NCI-H146 (cell line): Measurements from ENCODE around the gene F10.
"Not testable (repeated sequence)": the region's sequence is repeated elsewhere in the genome, so short reads cannot be mapped to it uniquely, and the experiment has no call there.

ENCODE experiments used
- DNase-seq: peaks from one replicate; lab custom pipeline; 2025; lab: John Stamatoyannopoulos, UW

Gene F10

GRCh38 chr13:113102302-113102701, 20.3 kb upstream of the F10 start:
- DNase-seq: not testable (repeated sequence)

GRCh38 chr13:113102727-113103126, 19.9 kb upstream of the F10 start:
- no peak for DNase-seq

GRCh38 chr13:113103646-113104045, 19.0 kb upstream of the F10 start:
- no peak for DNase-seq

GRCh38 chr13:113105032-113105920, 17.3 kb upstream of the F10 start, which contains the start of gene F7:
F7 (plus strand) TSS chr13:113105791; CDS start chr13:113105842, 51 bp downstream.
- peak; percentile 85 for DNase-seq

GRCh38 chr13:113105921-113106452, 16.6 kb upstream of the F10 start:
- no peak for DNase-seq

- no peak for DNase-seq
Observed at GRCh38 chr13:113106711-113107351, 15.8 kb upstream of the F10 start.

- DNase-seq: not testable (repeated sequence)
Observed at GRCh38 chr13:113108521-113108920, 14.1 kb upstream of the F10 start.

GRCh38 chr13:113109151-113110047, 13.2 kb upstream of the F10 start:
- DNase-seq: peak; percentile 51

- DNase-seq: peak; percentile 69
Observed at GRCh38 chr13:113110048-113110851, 12.3 kb upstream of the F10 start.

- no peak for DNase-seq
Observed at GRCh38 chr13:113110852-113111315, 11.7 kb upstream of the F10 start.

GRCh38 chr13:113111821-113112220, 10.8 kb upstream of the F10 start:
- DNase-seq: not testable (repeated sequence)

- not testable (repeated sequence) for DNase-seq
Observed at GRCh38 chr13:113112475-113112874, 10.1 kb upstream of the F10 start.

GRCh38 chr13:113112893-113113845, 9.4 kb upstream of the F10 start:
- DNase-seq: no peak

- DNase-seq: no peak
Observed at GRCh38 chr13:113113846-113114271, 8.7 kb upstream of the F10 start.

- DNase-seq: no peak
Observed at GRCh38 chr13:113114511-113115362, 7.9 kb upstream of the F10 start.

GRCh38 chr13:113115363-113116205, 7.0 kb upstream of the F10 start:
- DNase-seq: no peak

- DNase-seq: no peak
Observed at GRCh38 chr13:113116206-113116800, 6.3 kb upstream of the F10 start.
